Karpas-422 (cell line): ENCODE data around the gene XG. TPM values are rescaled to one million over a fixed set of nuclear protein-coding genes. Genes with fewer than 3 reads are reported as not detected.
"Not testable (repeated sequence)": the region's sequence is repeated elsewhere in the genome, so short reads cannot be mapped to it uniquely, and the experiment has no call there.

ENCODE experiments used
- DNase-seq: peaks from one replicate; pipeline ENCODE4 v3.0.0-alpha.2; 2015
- H2AFZ ChIP-seq: fragments of 200-600 bp; sonication (generic); 2 replicates; pipeline ENCODE4 v1.6.1; 2014; ENCODE audit warnings: antibody characterized with exemption, low read length, mixed read lengths
- H3K27ac ChIP-seq: fragments of 200-600 bp; sonication (generic); 2 replicates; pipeline ENCODE4 v1.5.1; 2014; ENCODE audit warnings: mild to moderate bottlenecking, low read length, moderate library complexity
- H3K27me3 ChIP-seq: fragments of 200-600 bp; sonication (generic); 2 replicates; pipeline ENCODE4 v1.6.1; 2014; ENCODE audit warnings: low read length, mixed read lengths
- H3K36me3 ChIP-seq: fragments of 200-600 bp; sonication (generic); 2 replicates; pipeline ENCODE4 v1.6.1; 2014; ENCODE audit warnings: low read length, mixed read lengths; ENCODE audit not compliant: insufficient read depth
- H3K4me1 ChIP-seq: fragments of 200-600 bp; sonication (generic); 2 replicates; pipeline ENCODE4 v1.6.1; 2014; ENCODE audit warnings: mild to moderate bottlenecking, low read length, mixed read lengths
- H3K4me2 ChIP-seq: fragments of 200-600 bp; sonication (generic); 2 replicates; pipeline ENCODE4 v1.6.1; 2014; ENCODE audit warnings: low read length, low read depth, mild to moderate bottlenecking; ENCODE audit not compliant: poor library complexity, severe bottlenecking
- H3K4me3 ChIP-seq: fragments of 200-600 bp; sonication (generic); 2 replicates; pipeline ENCODE4 v1.5.1; 2014; ENCODE audit warnings: mild to moderate bottlenecking, antibody characterized with exemption, low read length, mixed read lengths
- H3K79me2 ChIP-seq: fragments of 200-600 bp; sonication (generic); 2 replicates; pipeline ENCODE4 v1.6.1; 2014; ENCODE audit warnings: mild to moderate bottlenecking, low read length, mixed read lengths
- H3K9ac ChIP-seq: fragments of 200-600 bp; sonication (generic); 2 replicates; pipeline ENCODE4 v1.6.0; 2014; ENCODE audit warnings: low read length
- H3K9me2 ChIP-seq: fragments of 200-600 bp; sonication (generic), shearing (Covaris generic); replicated peaks from 2 replicates; pipeline ENCODE4 v1.6.0; 2014; ENCODE audit warnings: mild to moderate bottlenecking, low read length, moderate library complexity; ENCODE audit not compliant: insufficient read depth
- H3K9me3 ChIP-seq: fragments of 300-700, 200-600 bp; sonication (generic); 2 replicates; pipeline ENCODE4 v1.6.1; 2014; ENCODE audit warnings: low read length, mixed read lengths
- H4K20me1 ChIP-seq: fragments of 200-600 bp; sonication (generic); 2 replicates; pipeline ENCODE4 v1.6.1; 2014; ENCODE audit warnings: mild to moderate bottlenecking, antibody characterized with exemption, low read length, low read depth; ENCODE audit not compliant: insufficient read depth
- total RNA-seq: library from RNA; depleted of rRNA; stranded (reverse); fragments of >200 nt; shearing (Covaris generic); gene quantifications from 2 replicates; pipeline ENCODE4 v1.2.3, GENCODE V29; 2014; ENCODE audit warnings: low replicate concordance

The XG gene
- total RNA-seq, 1 experiment from 2014 or later: not detected

DNA sequence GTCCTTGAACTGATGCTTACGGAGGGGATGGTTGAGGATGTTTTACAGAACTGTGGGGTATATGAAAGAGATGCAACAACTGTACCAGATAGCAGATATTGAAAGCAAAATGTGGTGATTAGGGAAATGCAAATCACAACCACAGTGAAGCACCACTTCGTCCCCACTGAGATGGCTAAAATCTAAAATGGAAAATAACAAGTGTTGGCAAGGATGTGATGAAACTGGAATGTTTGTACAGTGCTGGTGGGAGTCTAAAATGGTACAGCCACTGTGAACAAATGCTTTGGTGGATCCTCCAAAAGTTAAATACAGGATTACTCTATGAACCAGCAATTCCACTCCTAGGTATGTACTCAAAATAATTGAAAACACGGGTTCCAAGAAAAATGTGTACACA, 22.9 kb downstream of the XG start:
- no peaks in the 10 kb centered on the region for H4K20me1 ChIP-seq
- DNase-seq: no peak
- H3K27me3 ChIP-seq: no peaks in the 10 kb centered on the region
- H3K9ac ChIP-seq: no peak overlapping the region
- no peaks in the 10 kb centered on the region for H3K9me2 ChIP-seq
- no peak overlapping the region for H3K4me3 ChIP-seq
- no peaks in the 10 kb centered on the region for H3K4me1 ChIP-seq
- H3K79me2 ChIP-seq: no peaks in the 10 kb centered on the region
- no peak overlapping the region for H3K4me2 ChIP-seq
- no peak overlapping the region for H3K27ac ChIP-seq
- H2AFZ ChIP-seq: no peak overlapping the region
- no peaks in the 10 kb centered on the region for H3K9me3 ChIP-seq
- no peaks in the 10 kb centered on the region for H3K36me3 ChIP-seq

DNA sequence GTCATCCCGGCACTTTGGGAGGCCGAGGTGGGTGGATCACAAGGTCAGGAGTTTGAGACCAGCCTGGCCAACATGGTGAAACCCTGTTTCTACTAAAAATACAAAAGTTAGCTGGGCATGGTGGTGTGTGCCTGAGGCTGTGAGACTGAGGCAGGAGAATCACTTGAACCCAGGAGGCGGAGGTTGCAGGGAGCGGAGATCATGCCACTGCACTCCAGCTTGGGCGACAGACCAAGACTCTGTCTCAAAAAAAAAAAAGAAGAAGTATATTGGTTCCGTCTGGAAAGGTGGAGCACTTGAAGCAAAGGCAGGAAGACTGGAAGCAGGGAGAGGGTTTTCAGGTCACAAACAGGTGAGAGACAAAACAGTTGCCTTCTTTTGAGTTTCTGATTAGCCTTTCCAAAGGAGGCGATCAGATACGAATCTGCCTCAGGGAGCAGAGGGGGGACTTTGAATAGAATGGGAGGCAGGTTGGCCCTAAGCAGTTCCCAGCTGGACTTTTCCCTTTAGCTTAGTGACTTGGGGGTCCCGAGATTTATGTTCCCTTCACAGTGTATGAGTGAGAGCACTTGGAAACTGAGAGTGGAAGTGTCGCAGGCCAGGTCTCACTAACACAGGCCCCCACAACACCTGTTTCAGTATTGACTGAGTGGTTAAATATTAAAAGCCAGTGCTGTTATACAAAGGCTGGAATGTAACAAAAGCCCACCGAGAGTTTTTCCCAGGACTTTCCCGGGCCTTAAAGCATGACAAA, 28.8 kb downstream of the XG start:
- not testable (repeated sequence) for H3K36me3 ChIP-seq, H3K4me2 ChIP-seq, H2AFZ ChIP-seq, H3K9me3 ChIP-seq, H3K9me2 ChIP-seq, H3K79me2 ChIP-seq, H3K27ac ChIP-seq, DNase-seq, H4K20me1 ChIP-seq, H3K4me1 ChIP-seq, H3K27me3 ChIP-seq, H3K4me3 ChIP-seq, H3K9ac ChIP-seq

DNA sequence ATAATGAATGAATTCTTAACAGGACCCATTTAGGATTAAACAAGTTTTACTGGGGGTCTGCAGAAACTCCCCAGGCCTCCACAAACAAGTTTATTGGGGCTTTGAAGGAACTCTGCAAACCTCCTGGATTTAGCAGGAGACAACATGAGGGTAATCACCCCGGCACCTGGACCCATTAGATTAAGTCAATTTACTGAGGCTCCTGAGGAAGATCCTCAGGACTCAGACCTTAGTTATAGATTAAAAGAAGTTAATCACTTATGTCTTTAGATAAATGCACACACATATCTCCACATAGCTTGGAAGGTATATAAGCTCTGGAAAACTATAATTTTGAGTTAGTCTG, 29.4 kb downstream of the XG start:
- Histone ChIP-seq H3K4me2 (no peak overlapping the region), H3K36me3 (no peaks in the 10 kb centered on the region), H3K4me1 (no peaks in the 10 kb centered on the region), H3K27me3 (no peaks in the 10 kb centered on the region), H4K20me1 (no peaks in the 10 kb centered on the region), H3K9ac (no peak overlapping the region), H3K9me3 (no peaks in the 10 kb centered on the region), H3K79me2 (no peaks in the 10 kb centered on the region), H3K4me3 (no peak overlapping the region), H2AFZ (no peak overlapping the region), H3K9me2 (no peaks in the 10 kb centered on the region), H3K27ac (no peak overlapping the region)
- DNase-seq: no peak

DNA sequence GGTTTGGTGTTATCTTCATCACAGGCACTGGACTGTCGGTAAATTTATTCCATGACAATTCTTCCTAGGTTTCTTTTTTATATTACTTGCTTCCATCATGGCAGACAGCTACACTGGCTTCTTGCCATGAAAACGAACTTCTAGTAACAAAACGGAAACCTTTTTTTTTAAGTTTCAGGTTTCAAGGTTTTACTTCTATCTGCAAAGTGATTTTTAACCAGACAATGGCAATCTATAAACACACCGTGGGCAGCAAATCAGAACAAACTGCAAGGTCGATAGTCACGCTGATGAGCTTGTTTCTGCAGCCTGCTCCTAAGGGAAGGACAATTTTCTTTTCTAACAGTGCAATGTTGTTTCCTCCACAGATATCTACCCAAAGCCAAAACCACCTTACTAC, 29.9 kb downstream of the XG start:
- Histone ChIP-seq H2AFZ (no peak overlapping the region), H3K9me3 (no peaks in the 10 kb centered on the region), H3K4me2 (no peak overlapping the region), H3K4me3 (no peak overlapping the region), H3K79me2 (no peaks in the 10 kb centered on the region), H3K9ac (no peak overlapping the region), H3K27me3 (no peaks in the 10 kb centered on the region), H3K27ac (no peak overlapping the region), H3K4me1 (no peaks in the 10 kb centered on the region), H4K20me1 (no peaks in the 10 kb centered on the region), H3K36me3 (no peaks in the 10 kb centered on the region), H3K9me2 (no peaks in the 10 kb centered on the region)
- DNase-seq: no peak

DNA sequence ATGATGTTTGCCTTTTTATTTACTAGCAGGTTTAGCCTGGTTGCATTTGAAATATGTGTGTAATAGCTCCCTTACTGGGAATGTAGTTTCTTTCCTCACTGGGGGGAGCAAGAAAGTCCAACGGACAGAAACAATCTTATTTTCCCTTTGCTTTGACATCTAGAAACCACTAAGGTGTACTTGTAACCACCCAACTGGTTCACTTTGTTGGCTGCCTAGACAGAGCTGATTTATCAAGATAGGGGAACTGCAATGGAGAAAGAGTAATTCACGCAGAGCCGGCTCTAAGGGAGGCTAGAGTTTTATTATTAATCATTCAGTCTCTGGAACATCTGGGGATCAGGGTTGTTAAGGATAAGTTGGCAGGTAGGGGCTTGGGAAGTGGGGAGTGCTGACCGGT, 30.3 kb downstream of the XG start:
- H3K4me2 ChIP-seq: no peak overlapping the region
- H3K27ac ChIP-seq: no peak overlapping the region
- H3K9ac ChIP-seq: no peak overlapping the region
- DNase-seq: no peak
- no peaks in the 10 kb centered on the region for H3K27me3 ChIP-seq
- H3K79me2 ChIP-seq: no peaks in the 10 kb centered on the region
- no peaks in the 10 kb centered on the region for H3K9me2 ChIP-seq
- no peak overlapping the region for H3K4me3 ChIP-seq
- H3K4me1 ChIP-seq: no peaks in the 10 kb centered on the region
- H2AFZ ChIP-seq: no peak overlapping the region
- H3K9me3 ChIP-seq: no peaks in the 10 kb centered on the region
- no peaks in the 10 kb centered on the region for H4K20me1 ChIP-seq
- H3K36me3 ChIP-seq: no peaks in the 10 kb centered on the region

DNA sequence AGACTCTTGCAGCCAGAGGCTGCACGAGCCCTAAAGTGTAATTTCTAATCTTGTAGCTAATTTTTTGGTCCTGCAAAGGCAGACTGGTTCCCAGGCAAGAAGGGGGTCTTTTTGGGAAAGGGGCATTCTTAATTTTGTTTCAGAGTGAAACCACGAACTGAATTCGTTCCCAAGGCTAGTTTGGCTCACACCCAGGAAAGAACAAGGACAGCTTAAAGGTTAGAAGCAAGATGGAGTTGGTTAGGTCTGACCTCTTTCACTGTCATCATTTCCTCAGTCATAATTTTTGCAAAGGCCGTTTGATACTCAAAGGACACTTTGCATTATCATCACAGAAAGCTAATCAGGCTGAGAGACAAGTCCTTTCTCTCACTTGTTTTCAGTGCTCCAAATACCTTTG, 30.9 kb downstream of the XG start:
- Histone ChIP-seq H3K9me2 (no peaks in the 10 kb centered on the region), H3K36me3 (no peaks in the 10 kb centered on the region), H3K4me1 (no peaks in the 10 kb centered on the region), H3K27ac (no peak overlapping the region), H3K4me2 (no peak overlapping the region), H3K4me3 (no peak overlapping the region), H3K79me2 (no peaks in the 10 kb centered on the region), H4K20me1 (no peaks in the 10 kb centered on the region), H2AFZ (no peak overlapping the region), H3K9ac (no peak overlapping the region), H3K9me3 (no peaks in the 10 kb centered on the region), H3K27me3 (no peaks in the 10 kb centered on the region)
- no peak for DNase-seq

DNA sequence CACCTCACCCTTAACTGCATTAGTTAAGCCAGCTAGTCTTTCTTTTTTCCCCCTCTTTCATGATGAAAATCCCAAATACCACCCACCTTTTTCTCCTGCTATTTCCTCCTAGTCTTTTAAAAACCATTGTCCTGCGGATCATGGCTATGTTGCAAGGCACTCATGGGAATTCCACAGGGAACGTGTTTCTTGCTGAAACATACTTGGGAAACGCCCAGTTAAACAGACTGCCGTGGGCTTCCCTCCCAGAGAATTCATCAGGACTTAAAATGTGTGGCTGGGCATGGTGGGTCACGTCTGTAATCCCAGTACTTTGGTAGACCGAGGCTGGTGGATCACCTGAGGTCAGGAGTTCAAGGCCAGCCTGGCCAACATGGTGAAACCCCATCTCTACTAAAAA, 32.2 kb downstream of the XG start:
- no peaks in the 10 kb centered on the region for H3K27me3 ChIP-seq
- H3K36me3 ChIP-seq: no peaks in the 10 kb centered on the region
- H4K20me1 ChIP-seq: no peaks in the 10 kb centered on the region
- DNase-seq: no peak
- no peaks in the 10 kb centered on the region for H3K4me1 ChIP-seq
- H2AFZ ChIP-seq: no peak overlapping the region
- H3K9ac ChIP-seq: no peak overlapping the region
- H3K4me2 ChIP-seq: no peak overlapping the region
- no peaks in the 10 kb centered on the region for H3K9me3 ChIP-seq
- H3K4me3 ChIP-seq: no peak overlapping the region
- H3K9me2 ChIP-seq: no peaks in the 10 kb centered on the region
- no peaks in the 10 kb centered on the region for H3K79me2 ChIP-seq
- no peak overlapping the region for H3K27ac ChIP-seq

DNA sequence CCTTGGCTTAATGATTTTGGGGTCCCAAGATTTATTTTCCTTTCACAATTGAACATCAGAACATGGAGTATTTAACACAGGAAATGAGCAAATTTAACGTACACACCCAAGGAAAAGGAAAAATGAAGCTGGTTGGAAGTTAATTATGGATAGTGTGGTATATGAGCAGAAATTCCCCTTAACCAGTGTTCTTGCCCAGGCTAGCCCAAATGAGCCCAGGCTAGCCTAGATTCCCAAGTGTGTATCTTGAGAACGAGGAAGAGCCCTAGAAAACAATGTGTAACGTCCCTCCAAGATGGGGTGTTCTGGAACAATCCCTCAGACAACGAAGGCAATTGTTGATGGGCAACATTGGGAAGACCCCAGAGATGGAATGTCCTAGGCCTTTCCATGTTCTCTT, 33.7 kb downstream of the XG start:
- Histone ChIP-seq H3K4me2 (no peak overlapping the region), H3K9me2 (no peaks in the 10 kb centered on the region), H3K27me3 (no peaks in the 10 kb centered on the region), H3K4me1 (no peaks in the 10 kb centered on the region), H2AFZ (no peak overlapping the region), H3K79me2 (no peaks in the 10 kb centered on the region), H3K9me3 (no peaks in the 10 kb centered on the region), H4K20me1 (no peaks in the 10 kb centered on the region), H3K4me3 (no peak overlapping the region), H3K36me3 (no peaks in the 10 kb centered on the region), H3K27ac (no peak overlapping the region), H3K9ac (no peak overlapping the region)
- DNase-seq: no peak

DNA sequence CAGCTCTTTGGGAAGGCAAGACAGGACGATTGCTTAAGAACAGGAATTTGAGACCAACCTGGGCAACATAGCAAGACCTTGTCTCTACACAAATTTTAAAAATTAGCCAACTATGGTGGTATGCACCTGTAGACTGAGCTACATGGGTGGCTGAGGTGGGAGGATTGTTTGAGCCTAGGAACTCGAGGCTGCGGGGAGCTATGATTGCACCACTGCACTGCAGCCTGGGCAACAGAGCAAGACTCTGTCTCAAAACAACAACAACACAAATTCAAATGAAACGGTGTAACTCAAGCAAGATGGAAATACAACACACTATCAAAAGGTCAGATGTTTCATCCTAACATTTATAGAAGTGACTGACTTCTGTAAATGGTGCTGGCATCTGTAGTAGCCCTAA, 37.1 kb downstream of the XG start:
- no peak overlapping the region for H2AFZ ChIP-seq
- H3K36me3 ChIP-seq: no peaks in the 10 kb centered on the region
- H3K4me3 ChIP-seq: no peak overlapping the region
- H4K20me1 ChIP-seq: no peaks in the 10 kb centered on the region
- no peak overlapping the region for H3K4me2 ChIP-seq
- H3K27ac ChIP-seq: no peak overlapping the region
- no peaks in the 10 kb centered on the region for H3K4me1 ChIP-seq
- H3K9me3 ChIP-seq: no peaks in the 10 kb centered on the region
- no peaks in the 10 kb centered on the region for H3K9me2 ChIP-seq
- no peaks in the 10 kb centered on the region for H3K27me3 ChIP-seq
- H3K9ac ChIP-seq: no peak overlapping the region
- H3K79me2 ChIP-seq: no peaks in the 10 kb centered on the region
- DNase-seq: no peak
